Measurements from ENCODE around the gene RHOT2. TPM values are rescaled to one million over a fixed set of nuclear protein-coding genes. Genes with fewer than 3 reads are reported as not detected.

Gene RHOT2
- total RNA-seq, 1 donor from 2014 or later: 136 TPM

GRCh38 chr16:694187-694862 is 26.4 kb downstream of the RHOT2 start:
- intact Hi-C loops (cut with micrococcal nuclease): no loop called here

GRCh38 chr16:694863-695354 is 27.0 kb downstream of the RHOT2 start:
- intact Hi-C loops (cut with micrococcal nuclease): loop anchor here (1.0 kb wide), 1 partner anchor 11 kb away; the partner anchor contains the start of gene JMJD8

GRCh38 chr16:695355-696089 is 27.6 kb downstream of the RHOT2 start:
- intact Hi-C loops (cut with micrococcal nuclease): loop anchor here (1.0 kb wide), 1 partner anchor 11 kb away; the partner anchor contains the start of gene JMJD8

DNA sequence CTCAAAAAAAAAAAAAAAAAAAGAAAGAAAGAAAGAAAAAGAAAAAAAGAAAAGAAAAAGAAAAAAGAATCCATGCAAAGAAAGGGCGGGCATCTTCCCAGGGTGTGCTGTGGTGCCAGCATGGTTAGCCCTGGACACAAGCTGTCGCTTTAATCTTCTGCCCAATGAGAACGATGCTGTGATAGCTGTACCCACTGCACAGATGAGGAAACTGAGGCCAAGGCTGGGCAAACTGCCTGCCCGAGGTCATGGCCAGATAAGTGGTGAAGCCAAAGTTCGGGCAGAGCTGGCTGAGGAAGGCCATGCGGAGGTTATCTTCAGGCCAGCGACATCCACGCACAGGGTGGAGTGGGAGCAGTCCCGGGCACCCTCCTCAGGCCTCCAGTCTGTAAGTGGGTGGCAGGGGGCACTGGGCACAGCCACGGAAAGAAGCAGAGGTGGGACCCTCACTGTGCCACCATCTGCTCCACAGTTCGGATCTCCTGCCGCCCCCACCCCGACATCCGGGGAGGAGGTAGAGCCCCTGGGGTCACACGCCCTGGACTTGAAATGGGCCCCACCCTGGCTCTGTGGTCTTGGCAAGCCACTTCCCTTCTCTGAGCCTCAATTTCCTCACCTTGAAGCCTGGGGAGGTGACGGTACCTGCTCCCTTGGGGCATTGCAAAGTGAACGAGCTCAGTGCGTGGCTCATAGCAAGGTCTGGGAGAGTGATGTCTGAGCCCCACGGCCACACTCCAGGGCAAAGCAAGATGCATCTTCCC is 31.2 kb downstream of the RHOT2 start:
- intact Hi-C loops (cut with micrococcal nuclease): no loop called here

GRCh38 chr16:700684-701584 is 33.0 kb downstream of the RHOT2 start:
- intact Hi-C loops (cut with micrococcal nuclease): no loop called here

DNA sequence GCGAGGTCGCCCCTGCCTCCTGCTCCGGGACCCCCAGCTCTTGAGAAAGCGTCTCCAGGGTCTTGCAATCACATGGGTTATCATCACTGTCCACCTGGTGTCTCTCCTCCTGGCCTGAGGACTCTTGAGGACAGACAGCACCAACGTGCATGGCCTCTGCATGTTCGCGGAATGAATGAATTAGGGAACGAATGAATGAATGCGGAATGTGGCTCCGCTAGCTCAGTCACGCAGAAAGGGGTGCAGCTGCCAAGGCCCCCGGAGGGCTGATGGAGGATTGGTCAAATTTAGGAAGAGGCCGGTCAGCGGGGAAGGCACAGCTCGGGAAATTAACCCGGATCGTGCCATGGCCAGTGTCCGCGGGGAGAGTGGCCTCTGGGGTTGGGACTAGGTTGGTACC is 34.4 kb downstream of the RHOT2 start:
- intact Hi-C loops (cut with micrococcal nuclease): no loop called here

DNA sequence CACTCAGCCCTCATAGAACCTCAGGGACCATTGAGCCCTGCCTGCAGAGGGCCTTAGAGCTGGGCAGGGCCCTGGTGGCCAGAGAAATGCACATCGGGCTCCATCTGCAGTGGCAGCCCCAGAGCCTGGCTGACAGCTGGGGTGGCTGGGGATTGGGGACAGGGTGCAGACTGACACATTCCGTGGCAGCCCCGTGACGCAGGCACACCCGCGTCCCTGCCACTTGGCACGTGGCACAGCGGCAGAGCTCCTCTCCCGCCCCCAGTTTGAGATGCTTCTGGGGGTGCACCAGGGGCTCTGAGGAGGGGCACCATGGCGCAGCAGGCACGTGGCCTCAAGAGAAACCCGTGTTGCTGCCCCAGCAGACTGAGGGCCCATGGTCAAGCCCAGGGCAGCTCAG is 35.5 kb downstream of the RHOT2 start:
- intact Hi-C loops (cut with micrococcal nuclease): no loop called here

- intact Hi-C loops (cut with micrococcal nuclease): no loop called here
Measured at GRCh38 chr16:704047-704446, 36.1 kb downstream of the RHOT2 start.

GRCh38 chr16:704552-705380 is 36.8 kb downstream of the RHOT2 start:
- intact Hi-C loops (cut with micrococcal nuclease): no loop called here

DNA sequence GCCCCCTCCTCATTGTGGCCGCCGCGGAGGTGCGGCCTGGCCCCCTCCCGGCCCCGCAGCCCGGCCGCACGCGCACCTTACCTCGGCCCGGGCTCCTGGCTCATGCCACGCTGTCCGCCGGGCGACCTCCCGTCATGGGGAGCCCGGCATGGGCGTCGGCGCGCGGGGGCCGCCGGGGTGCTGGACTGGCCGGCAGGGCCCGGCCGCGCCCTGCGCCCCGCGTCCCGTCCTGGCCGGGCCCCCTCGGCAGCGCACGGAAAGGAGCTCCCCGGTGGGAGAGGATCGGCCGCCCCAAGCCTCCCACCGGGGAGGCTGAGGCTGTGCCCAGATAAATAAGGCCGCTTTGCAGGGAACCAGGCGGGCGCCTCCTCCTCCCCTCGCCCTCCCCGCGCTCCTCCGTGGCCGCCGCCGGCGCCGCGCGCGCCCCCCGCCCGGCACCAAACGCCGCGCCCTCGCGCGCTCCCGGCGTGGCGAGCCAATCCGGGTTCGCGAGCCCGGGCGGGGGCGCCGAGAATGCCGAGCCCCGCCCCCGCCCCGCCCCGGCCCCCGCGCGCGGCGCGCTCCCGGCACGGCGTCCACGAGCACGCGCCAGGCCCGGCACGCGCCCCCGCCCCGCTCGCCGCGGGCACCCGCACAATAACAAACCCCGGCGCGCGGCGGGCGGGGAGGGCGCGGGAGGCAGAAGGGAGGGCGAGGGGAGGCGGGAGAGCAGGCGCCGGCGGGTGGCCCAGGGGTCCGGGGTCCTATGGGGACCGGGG is 37.7 kb downstream of the RHOT2 start, which contains the start of gene FBXL16:
Gene FBXL16 (minus strand): TSS at position 371 of the 758 bp plus-strand sequence. CDS start 8,396 bp downstream, outside the sequence.
- intact Hi-C loops (cut with micrococcal nuclease): no loop called here

DNA sequence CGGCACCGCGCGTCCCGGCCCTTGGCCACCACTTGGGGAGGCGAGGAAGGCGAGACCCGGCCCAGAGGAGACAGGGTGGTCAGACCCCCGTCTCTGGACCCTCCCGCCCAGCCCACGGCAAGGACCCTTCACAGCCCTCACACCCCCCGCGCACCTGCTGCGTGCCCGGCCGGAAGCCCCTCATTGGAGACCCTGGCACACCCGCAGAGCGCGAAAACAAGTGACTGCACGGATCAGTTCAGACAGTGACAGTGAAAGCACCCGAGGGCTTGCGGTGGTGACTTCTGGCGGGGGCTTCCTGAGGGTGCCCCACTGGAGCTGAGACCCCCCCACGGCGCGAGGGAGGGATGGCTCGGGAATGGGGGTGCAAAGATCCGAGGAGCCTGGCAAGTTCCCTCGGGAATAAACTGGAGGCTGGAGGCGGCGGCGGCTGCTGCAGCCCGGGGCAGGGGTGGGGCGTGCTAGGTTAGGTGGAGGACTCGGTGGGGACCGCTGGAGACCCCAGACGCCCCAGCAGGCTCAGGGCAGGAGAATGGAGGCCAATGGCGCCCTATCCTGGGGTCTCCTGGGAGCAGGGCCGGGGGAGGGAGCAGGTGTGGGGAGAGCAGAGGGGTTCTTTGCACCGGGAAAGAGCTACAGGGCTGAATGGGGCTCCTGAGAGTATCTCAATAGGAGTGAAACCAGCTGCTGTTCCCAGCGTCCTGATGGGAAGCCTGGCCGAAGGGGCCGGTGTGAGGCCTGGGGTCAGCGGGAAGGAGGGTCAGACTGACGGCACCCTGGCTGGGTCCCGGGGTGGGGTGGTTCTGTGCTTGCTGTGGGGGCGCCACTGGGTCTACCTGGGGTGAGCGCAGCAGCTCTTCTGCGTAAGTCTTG is 38.5 kb downstream of the RHOT2 start:
- intact Hi-C loops (cut with micrococcal nuclease): no loop called here

DNA sequence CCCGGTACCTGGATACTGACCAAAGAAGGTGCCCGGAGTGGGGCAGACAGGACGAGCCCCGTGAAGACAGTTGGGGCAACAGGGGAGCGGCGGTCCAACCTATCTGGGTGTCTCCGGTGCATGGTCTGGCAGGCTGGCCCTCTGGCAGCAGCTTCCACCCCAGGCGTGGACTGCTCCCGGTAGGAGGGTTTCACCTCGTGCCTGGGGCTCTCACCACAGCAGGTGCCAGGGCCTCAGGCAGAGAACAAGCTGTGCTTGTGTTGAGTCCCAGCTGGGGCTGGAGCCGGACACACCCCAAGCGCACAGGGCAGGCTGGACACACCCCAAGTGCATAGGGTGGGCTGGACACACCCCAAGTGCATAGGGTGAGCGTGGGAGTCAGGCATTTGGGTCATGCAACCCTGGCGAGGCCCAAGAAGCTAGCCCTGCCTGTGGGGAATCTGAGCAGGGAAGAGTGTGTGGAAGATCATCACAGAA is 39.2 kb downstream of the RHOT2 start:
- intact Hi-C loops (cut with micrococcal nuclease): no loop called here

DNA sequence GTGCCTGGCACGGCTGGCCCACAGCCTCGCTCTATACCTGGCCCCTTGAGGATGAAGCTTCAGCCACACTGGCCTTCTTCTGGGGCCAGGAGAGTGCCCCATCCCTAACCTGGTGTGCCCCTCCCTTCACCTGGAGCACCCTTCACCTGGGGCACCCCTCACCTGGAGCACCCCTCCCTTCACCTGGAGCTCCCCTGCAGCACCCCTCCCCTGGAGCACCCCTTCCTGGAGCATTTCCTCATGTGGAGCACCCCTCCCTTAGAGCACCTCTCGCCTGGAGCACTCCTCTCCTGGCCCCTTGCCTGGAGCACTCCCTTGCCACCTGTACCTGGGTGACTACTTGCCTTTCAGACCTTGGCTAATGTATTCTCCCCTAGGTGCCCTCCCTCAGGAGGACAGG is 40.1 kb downstream of the RHOT2 start:
- intact Hi-C loops (cut with micrococcal nuclease): no loop called here

GRCh38 chr16:708959-709358 is 41.0 kb downstream of the RHOT2 start:
- intact Hi-C loops (cut with micrococcal nuclease): no loop called here

DNA sequence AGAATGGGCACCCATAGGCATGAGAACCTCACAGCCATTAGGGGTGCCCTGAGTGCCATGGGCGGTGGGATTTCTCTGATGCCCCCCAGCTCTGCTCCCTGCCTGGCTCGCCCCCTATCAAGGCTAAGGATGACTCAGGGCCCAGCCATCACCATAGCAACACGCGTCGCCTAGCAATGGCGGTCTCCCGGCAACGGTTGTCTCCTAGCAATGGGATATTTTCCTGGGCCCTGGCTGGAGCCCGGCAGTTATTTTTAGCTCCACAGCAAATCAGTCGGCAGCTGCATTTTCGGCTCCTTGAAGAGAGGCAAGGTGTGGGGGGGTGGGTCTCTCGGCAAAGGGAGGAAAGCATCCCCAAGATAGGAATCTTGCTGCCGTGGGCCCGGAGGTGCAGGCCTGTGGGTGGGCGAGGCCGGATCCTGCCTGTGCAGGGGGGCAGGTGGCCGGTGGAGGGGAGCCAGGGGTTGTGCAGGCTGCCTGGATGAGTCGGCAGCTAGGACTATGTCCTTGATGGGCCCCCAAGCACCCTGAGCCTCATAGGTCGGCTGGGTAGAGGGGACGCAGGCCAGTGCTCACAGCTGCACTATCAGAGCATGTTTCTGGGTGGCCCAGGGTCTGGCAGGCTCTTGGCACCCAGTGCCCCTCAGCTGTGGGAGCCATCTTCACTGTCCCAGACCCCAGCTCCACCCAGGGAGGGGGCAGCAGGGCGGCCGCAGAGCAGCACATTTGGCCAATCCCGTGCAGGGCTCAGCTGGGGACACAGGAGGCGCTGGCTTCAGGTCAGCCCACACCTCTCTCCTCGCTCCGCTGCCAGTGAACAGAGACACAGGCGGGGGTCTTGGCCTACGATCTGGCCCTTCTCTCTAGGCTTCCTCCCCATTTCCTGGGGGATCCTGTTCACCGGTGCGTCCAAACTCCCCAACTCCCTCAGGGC is 41.9 kb downstream of the RHOT2 start:
- intact Hi-C loops (cut with micrococcal nuclease): loop anchor here (5.0 kb wide), 1 partner anchor 347 kb away; no protein-coding TSS in a partner anchor

- intact Hi-C loops (cut with micrococcal nuclease): loop anchor here (1.0 to 5.0 kb wide), 3 partner anchors 23 to 347 kb away; no protein-coding TSS in a partner anchor
Measured at GRCh38 chr16:710500-711075, 42.7 kb downstream of the RHOT2 start.

All from T-helper 1 cell treated with Interleukin-12 subunit alpha and Interleukin-12 subunit beta and Interleukin-4 antibody, amounts not matched to agents 30 ng/mL and 1 ng/mL, for 36 hours (primary cell).